ENCODE data around the gene NPSR1. TPM values are rescaled to one million over a fixed set of nuclear protein-coding genes. Genes with fewer than 3 reads are reported as not detected.

The NPSR1 gene
- total and polyA plus RNA-seq, 8 donors = not detected

DNA sequence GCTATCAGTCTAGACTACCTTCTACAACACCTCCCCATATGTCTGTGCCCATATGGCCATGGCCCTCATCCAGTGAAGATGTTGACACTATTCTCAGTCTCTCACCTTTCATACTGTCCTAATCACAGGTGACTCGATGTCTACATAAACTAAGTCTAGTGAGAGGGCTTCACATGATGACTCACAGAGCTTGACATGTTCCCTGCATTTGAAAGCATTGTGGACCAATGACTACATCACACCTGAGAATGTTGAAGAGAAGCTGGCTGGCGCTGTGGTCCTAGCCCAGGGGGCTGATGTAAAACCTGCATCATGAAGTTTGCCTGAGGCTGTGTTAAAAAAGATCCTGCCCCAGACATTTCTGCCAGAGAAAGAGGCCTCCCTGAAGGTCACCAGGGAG lies 167.2 kb downstream of the NPSR1 start:
- no peak for FAIRE-seq
- Histone ChIP-seq H3K27ac (no peak overlapping the region), H3K27me3 (no peaks in the 10 kb centered on the region), H3K4me3 (no peak overlapping the region), H3K9me3 (no peaks in the 10 kb centered on the region), H3K4me1 (no peaks in the 10 kb centered on the region), H3K36me3 (no peaks in the 10 kb centered on the region)
- no peak for DNase-seq
- WGBS, 2 donors = 66 to 76% methylated on average over 2 of the region's 2 CpGs
- TF ChIP-seq, protein P1, sequence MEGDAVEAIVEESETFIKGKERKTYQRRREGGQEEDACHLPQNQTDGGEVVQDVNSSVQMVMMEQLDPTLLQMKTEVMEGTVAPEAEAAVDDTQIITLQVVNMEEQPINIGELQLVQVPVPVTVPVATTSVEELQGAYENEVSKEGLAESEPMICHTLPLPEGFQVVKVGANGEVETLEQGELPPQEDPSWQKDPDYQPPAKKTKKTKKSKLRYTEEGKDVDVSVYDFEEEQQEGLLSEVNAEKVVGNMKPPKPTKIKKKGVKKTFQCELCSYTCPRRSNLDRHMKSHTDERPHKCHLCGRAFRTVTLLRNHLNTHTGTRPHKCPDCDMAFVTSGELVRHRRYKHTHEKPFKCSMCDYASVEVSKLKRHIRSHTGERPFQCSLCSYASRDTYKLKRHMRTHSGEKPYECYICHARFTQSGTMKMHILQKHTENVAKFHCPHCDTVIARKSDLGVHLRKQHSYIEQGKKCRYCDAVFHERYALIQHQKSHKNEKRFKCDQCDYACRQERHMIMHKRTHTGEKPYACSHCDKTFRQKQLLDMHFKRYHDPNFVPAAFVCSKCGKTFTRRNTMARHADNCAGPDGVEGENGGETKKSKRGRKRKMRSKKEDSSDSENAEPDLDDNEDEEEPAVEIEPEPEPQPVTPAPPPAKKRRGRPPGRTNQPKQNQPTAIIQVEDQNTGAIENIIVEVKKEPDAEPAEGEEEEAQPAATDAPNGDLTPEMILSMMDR (IDR thresholded peaks at IDR 0.05) = no peak
- intact Hi-C loops (cut with DNase I) = no loop called here
- no peak for ATAC-seq

DNA sequence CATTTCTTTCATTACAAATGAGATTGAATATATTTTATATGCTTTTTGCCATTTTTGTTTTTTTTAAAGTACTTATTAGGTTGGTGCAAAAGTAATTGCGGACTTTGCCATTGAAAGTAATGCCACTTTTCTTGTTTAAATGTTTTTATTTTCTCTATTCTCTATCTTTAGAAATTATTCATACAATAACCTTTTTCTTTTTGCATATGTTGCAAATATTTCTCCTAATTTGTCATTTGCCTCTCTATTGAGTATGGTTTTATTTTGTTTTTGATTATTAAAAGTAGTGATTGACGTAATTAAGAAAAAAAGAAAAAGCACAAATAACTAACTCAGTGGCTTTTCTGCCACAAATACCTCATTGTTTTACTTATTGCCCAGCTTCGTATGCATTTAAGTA lies 172.4 kb downstream of the NPSR1 start:
- H3K9me3 ChIP-seq = no peaks in the 10 kb centered on the region
- no peaks in the 10 kb centered on the region for H3K4me1 ChIP-seq
- no peak for FAIRE-seq
- no peaks in the 10 kb centered on the region for H3K27me3 ChIP-seq
- no peak for DNase-seq
- intact Hi-C loops (cut with DNase I) = loop anchor here in 1 of 3 donors (10.0 kb wide), 1 partner anchor 146 kb away; no protein-coding TSS in a partner anchor
- no peak for ATAC-seq
- no peak overlapping the region for H3K27ac ChIP-seq
- H3K36me3 ChIP-seq = no peaks in the 10 kb centered on the region
- no peak overlapping the region for H3K4me3 ChIP-seq
- TF ChIP-seq, protein P1 (IDR thresholded peaks at IDR 0.05) = no peak
- 59 to 75% methylated on average over 3 of the region's 3 CpGs for whole genome bisulfite sequencing, 2 donors

DNA sequence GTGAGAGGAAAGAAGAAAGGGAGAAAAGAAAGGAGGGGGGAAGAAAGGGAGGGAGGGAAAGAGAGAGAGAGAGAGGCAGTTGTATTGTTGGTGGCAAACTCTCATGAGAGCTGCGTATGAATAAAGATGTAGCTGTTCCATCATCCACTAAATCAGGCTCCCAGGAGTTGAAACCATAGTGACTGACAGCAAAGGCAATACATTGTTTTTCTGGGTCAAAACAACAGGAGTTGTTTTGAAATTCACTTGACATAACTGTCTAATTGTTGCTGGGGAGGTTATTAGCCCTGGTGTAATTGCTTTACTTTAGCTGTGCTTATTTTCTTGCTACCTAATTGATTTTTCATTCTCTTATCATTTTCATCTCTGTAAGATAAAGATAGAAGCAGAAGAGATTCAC lies 173.4 kb downstream of the NPSR1 start:
- Histone ChIP-seq H3K4me3 (no peak overlapping the region), H3K27me3 (no peaks in the 10 kb centered on the region), H3K27ac (no peak overlapping the region), H3K9me3 (no peaks in the 10 kb centered on the region), H3K4me1 (no peaks in the 10 kb centered on the region), H3K36me3 (no peaks in the 10 kb centered on the region)
- 92 to 97% methylated on average over 1 of the region's 1 CpG for WGBS, 2 donors
- TF ChIP-seq, protein P1 (IDR thresholded peaks at IDR 0.05) = no peak
- ATAC-seq = no peak
- intact Hi-C loops (cut with DNase I) = loop anchor here in 1 of 3 donors (10.0 kb wide), 1 partner anchor 147 kb away; no protein-coding TSS in a partner anchor
- no peak for FAIRE-seq
- DNase-seq = no peak

DNA sequence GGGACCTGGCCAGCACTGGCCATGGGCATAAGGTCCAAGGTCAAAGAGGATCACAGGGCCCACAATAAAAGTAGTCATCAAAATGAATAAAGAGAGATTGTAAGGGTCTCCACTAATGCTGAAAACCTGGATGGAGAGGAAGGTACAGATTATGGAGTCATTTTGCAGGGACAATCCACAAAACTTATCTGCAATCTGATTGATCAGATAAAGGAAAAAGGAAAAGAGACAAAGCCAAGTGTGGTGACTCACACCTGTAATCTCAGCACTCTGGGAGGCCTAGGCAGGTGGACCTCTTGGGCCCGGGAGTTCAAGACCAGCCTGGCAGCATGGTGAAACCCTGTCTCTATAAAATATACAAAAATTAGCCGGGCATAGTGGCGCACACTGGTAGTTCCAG lies 174.0 kb downstream of the NPSR1 start:
- no peak for DNase-seq
- no peaks in the 10 kb centered on the region for H3K27me3 ChIP-seq
- no peaks in the 10 kb centered on the region for H3K36me3 ChIP-seq
- FAIRE-seq = no peak
- H3K4me1 ChIP-seq = no peaks in the 10 kb centered on the region
- no peak overlapping the region for H3K27ac ChIP-seq
- WGBS, 2 donors = 94 to 96% methylated on average over 3 of the region's 3 CpGs
- no peak overlapping the region for H3K4me3 ChIP-seq
- TF ChIP-seq, protein P1 (IDR thresholded peaks at IDR 0.05) = no peak
- no peaks in the 10 kb centered on the region for H3K9me3 ChIP-seq
- no peak for ATAC-seq
- intact Hi-C loops (cut with DNase I) = loop anchor here in 1 of 3 donors (10.0 kb wide), 1 partner anchor 147 kb away; no protein-coding TSS in a partner anchor

DNA sequence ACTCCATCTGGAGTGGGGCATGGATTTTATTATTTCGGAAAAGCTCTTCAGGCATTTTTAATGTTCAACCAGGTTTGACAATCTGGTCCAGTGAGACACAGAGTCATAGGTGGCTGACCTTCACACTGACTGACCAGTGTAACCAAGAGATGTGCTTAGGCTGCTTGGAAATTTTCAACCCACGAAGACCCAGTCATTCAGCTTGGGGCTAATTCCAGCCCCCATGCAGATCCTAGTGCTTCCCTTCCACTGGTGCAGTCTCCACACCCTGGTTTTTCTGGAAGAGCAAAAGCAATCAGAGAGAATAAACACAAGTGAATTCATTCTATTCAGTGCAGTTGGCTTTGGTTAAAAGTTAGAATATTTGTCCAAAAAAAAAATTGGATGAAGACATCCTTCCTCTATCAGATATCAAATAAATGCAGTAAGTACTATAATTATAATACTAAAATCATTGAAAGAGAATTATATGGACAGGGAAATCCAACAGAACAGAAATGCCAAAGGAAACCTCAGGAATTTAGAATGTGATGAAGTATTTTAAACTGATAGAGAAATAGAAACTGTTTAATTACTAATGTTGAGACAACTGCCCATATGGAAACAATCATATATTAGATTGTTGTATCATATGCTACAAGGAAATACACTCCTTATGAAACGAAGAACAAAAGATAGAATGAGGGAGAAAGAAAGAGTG lies 178.0 kb downstream of the NPSR1 start:
- whole genome bisulfite sequencing, 2 donors = 51 to 63% methylated on average over 3 of the region's 3 CpGs
- TF ChIP-seq, protein P1 (IDR thresholded peaks at IDR 0.05) = no peak
- intact Hi-C loops (cut with DNase I) = loop anchor here in 1 of 3 donors (10.0 kb wide), 1 partner anchor 151 kb away; no protein-coding TSS in a partner anchor

More for the DNA sequence above, 178.0 kb downstream of the NPSR1 start:
- DNase-seq (no peak), ATAC-seq (no peak), FAIRE-seq (no peak)
- Histone ChIP-seq H3K27ac (no peak overlapping the region), H3K9me3 (no peaks in the 10 kb centered on the region), H3K27me3 (no peaks in the 10 kb centered on the region), H3K4me1 (no peaks in the 10 kb centered on the region), H3K4me3 (no peak overlapping the region), H3K36me3 (no peaks in the 10 kb centered on the region)
